GM18508 (cell line): Measurements from ENCODE around the gene RNF213.
"Not testable (repeated sequence)": the region's sequence is repeated elsewhere in the genome, so short reads cannot be mapped to it uniquely, and the experiment has no call there.

ENCODE experiments used
- ATAC-seq: cut with Tn5 transposase; IDR thresholded peaks from one replicate; pipeline ENCODE4 v1.9.1; 2021; ENCODE audit warnings: moderate number of reproducible peaks; ENCODE audit not compliant: insufficient read depth, unreplicated experiment

The RNF213 gene

GRCh38 chr17:80406146-80406545, 145.5 kb downstream of the RNF213 start:
- ATAC-seq, result no peak

GRCh38 chr17:80407917-80408316, 147.3 kb downstream of the RNF213 start:
- ATAC-seq, result not testable (repeated sequence)

- ATAC-seq, result no peak
These were observed 148.2 kb downstream of the RNF213 start for GRCh38 chr17:80408872-80409271.

GRCh38 chr17:80409626-80410025, 149.0 kb downstream of the RNF213 start:
- no peak for ATAC-seq

GRCh38 chr17:80410441-80411087, 149.9 kb downstream of the RNF213 start:
- not testable (repeated sequence) for ATAC-seq

- ATAC-seq, result no peak
These were observed 153.3 kb downstream of the RNF213 start for GRCh38 chr17:80413771-80414507.

- no peak for ATAC-seq
These were observed 153.8 kb downstream of the RNF213 start for GRCh38 chr17:80414508-80414802.

- no peak for ATAC-seq
These were observed 154.4 kb downstream of the RNF213 start, which contains the start of gene ENDOV for GRCh38 chr17:80414803-80415625. TSS of gene ENDOV (plus strand) at chr17:80415167. CDS start at chr17:80415195, 28 bp downstream.

GRCh38 chr17:80415626-80416137, 155.0 kb downstream of the RNF213 start:
- ATAC-seq, result no peak

- no peak for ATAC-seq
These were observed 155.7 kb downstream of the RNF213 start for GRCh38 chr17:80416260-80416939.

- no peak for ATAC-seq
These were observed 156.3 kb downstream of the RNF213 start for GRCh38 chr17:80416940-80417293.

GRCh38 chr17:80418589-80418988, 157.9 kb downstream of the RNF213 start:
- no peak for ATAC-seq

GRCh38 chr17:80419255-80419654, 158.6 kb downstream of the RNF213 start:
- ATAC-seq, result no peak

- no peak for ATAC-seq
These were observed 160.9 kb downstream of the RNF213 start for GRCh38 chr17:80421381-80422090.

GRCh38 chr17:80422276-80422675, 161.6 kb downstream of the RNF213 start:
- ATAC-seq, result no peak

- ATAC-seq, result no peak
These were observed 162.3 kb downstream of the RNF213 start for GRCh38 chr17:80422981-80423380.

GRCh38 chr17:80423536-80424225, 163.0 kb downstream of the RNF213 start:
- ATAC-seq, result no peak

- ATAC-seq, result no peak
These were observed 163.6 kb downstream of the RNF213 start for GRCh38 chr17:80424261-80424660.
